HepG2 (cell line): ENCODE measurements around the gene HCK. TPM values are rescaled to one million over a fixed set of nuclear protein-coding genes. Genes with fewer than 3 reads are reported as not detected.
A peak's percentile ranks its signal among the peaks of the same experiment; 100 is the strongest.

ENCODE experiments used
- ATAC-seq: fragments of 200-7000 bp; cut with Tn5 transposase; 3 replicates; pipeline ENCODE4 v1.9.1; 2020; ENCODE audit warnings: mild to moderate bottlenecking, moderate library complexity
- BruUV-seq: library from RNA; stranded (reverse); fragments of 400-500 nt; replicated peaks from 2 replicates; lab custom pipeline; 2021; lab: Mats Ljungman, UMichigan
- CTCF ChIA-PET: fragments of 300-600 bp; formaldehyde crosslinking; extraction: SDS; loops from one replicate; lab custom pipeline; 2021; ENCODE audit warnings: low total read pairs, inconsistent platforms, low intra/inter-chr PET ratio; lab: Yijun Ruan, JAX
- POLR2A ChIA-PET: fragments of 350-600 bp; sonication (Branson Sonifier 250); formaldehyde crosslinking; loops from one replicate; lab custom pipeline; 2020; ENCODE audit warnings: antibody characterized with exemption, inconsistent platforms; lab: Yijun Ruan, JAX
- DNase-seq: peaks from one replicate; pipeline ENCODE4 v3.0.0-alpha.2; 2015; ENCODE audit warnings: low spot score
- FAIRE-seq: peaks from 3 replicates; lab custom pipeline; 2011; peaks lifted over from hg19 to GRCh38; lab: Jason Lieb, UNC
- H2AFZ ChIP-seq: one replicate; pipeline ENCODE4 v1.6.1; 2011; ENCODE audit warnings: low read length, inconsistent platforms
- H3K27ac ChIP-seq: fragments of 300-600 bp; 3 replicates; pipeline ENCODE4 v1.8.0; 2011; ENCODE audit warnings: mixed run types, mild to moderate bottlenecking, mixed read lengths, low read length, inconsistent platforms; ENCODE audit not compliant: insufficient read depth; ENCODE audit errors: extremely low read length
- H3K27me3 ChIP-seq, 2 experiments: fragments of 200-600 bp in 1 of 2; 2 replicates in 1 of 2; 3 replicates in 1 of 2; pipeline versions ENCODE4 v1.6.0 to v1.8.0; 2011; ENCODE audit warnings: low read length in 2 of 2, mild to moderate bottlenecking in 2 of 2, moderate library complexity in 2 of 2, inconsistent platforms in 1 of 2; ENCODE audit not compliant: insufficient read depth in 2 of 2, control insufficient read depth in 1 of 2
- H3K36me3 ChIP-seq, 2 experiments: fragments of 200-600 bp in 1 of 2; replicated peaks in 1 of 2; 2 replicates in 1 of 2; 3 replicates in 1 of 2; pipeline versions ENCODE4 v1.5.1 to v1.8.0; 2011; ENCODE audit warnings: low read length in 2 of 2, inconsistent platforms in 1 of 2; ENCODE audit not compliant: insufficient read depth in 2 of 2, control insufficient read depth in 1 of 2
- H3K4me1 ChIP-seq: 2 replicates; pipeline ENCODE4 v1.5.1; 2012; ENCODE audit warnings: low read length, inconsistent platforms; ENCODE audit not compliant: insufficient read depth
- H3K4me2 ChIP-seq: 2 replicates; pipeline ENCODE4 v1.6.0; 2011; ENCODE audit warnings: low read depth, low read length, inconsistent platforms
- H3K4me3 ChIP-seq, 3 experiments: fragments of 200-600 bp in 1 of 3; sonication (generic), shearing (Covaris generic) in 1 of 3; replicated peaks in 1 of 3; 2 replicates each; pipeline ENCODE4 v1.5.1; 2011 to 2016; ENCODE audit warnings: low read length in 3 of 3, inconsistent platforms in 2 of 3, low read depth in 2 of 3, mild to moderate bottlenecking in 2 of 3, control low read depth in 1 of 3, mixed read lengths in 1 of 3; ENCODE audit not compliant: insufficient read depth in 1 of 3
- H3K79me2 ChIP-seq: one replicate; pipeline ENCODE4 v1.6.1; 2011; ENCODE audit warnings: low read length, inconsistent platforms; ENCODE audit not compliant: insufficient read depth
- H3K9ac ChIP-seq: 2 replicates; pipeline ENCODE4 v1.6.0; 2011; ENCODE audit warnings: mild to moderate bottlenecking, low read depth, low read length, inconsistent platforms; ENCODE audit not compliant: insufficient read depth
- H3K9me3 ChIP-seq: 2 replicates; pipeline ENCODE4 v1.5.1; 2012; ENCODE audit warnings: mild to moderate bottlenecking, low read length
- H4K20me1 ChIP-seq: 2 replicates; pipeline ENCODE4 v1.6.0; 2011; ENCODE audit warnings: inconsistent platforms, mild to moderate bottlenecking, low read length, moderate library complexity; ENCODE audit not compliant: insufficient read depth
- AHDC1 ChIP-seq: sonication (generic); formaldehyde crosslinking; IDR thresholded peaks from 2 replicates; pipeline ENCODE4 v1.5.1; 2020; ENCODE audit warnings: mild to moderate bottlenecking, missing genetic modification reagents, borderline replicate concordance
- MAFK ChIP-seq, 2 experiments: IDR thresholded peaks in 1 of 2; conservative IDR thresholded peaks in 1 of 2; 2 replicates each; pipeline ENCODE4 v1.6.1; 2011; ENCODE audit warnings: improper control_type of control experiment in 2 of 2, low read length in 2 of 2
- MXD3 ChIP-seq: IDR thresholded peaks from 2 replicates; pipeline ENCODE4 v1.6.1; 2016; ENCODE audit warnings: mild to moderate bottlenecking, missing biosample characterization, missing genetic modification reagents
- SOX13 ChIP-seq, 3 experiments: fragments of 450-650 bp in 1 of 3; sonication (generic) in 1 of 3; formaldehyde crosslinking in 1 of 3; IDR thresholded peaks in 2 of 3; conservative IDR thresholded peaks in 1 of 3; 2 replicates each; pipeline versions ENCODE4 v1.5.0 to v1.6.1; 2016 to 2020; ENCODE audit warnings: antibody characterized with exemption in 1 of 3, mild to moderate bottlenecking in 1 of 3, missing compliant biosample characterization in 1 of 3, missing genetic modification reagents in 1 of 3, moderate library complexity in 1 of 3
- TSC22D2 ChIP-seq: sonication (generic); formaldehyde crosslinking; IDR thresholded peaks from 2 replicates; pipeline ENCODE4 v1.5.1; 2020; ENCODE audit warnings: missing genetic modification reagents, mild to moderate bottlenecking, borderline replicate concordance
- ZNF746 ChIP-seq: sonication (generic); formaldehyde crosslinking; IDR thresholded peaks from 2 replicates; pipeline ENCODE4 v1.8.0; 2022; ENCODE audit warnings: mild to moderate bottlenecking, missing genetic modification reagents
- WGBS: methylation state at CpG from one replicate; pipeline ENCODE4 v1.1.6; 2017; ENCODE audit warnings: low lambda C conversion rate; 5-methylcytosine and 5-hydroxymethylcytosine counted together
- in situ Hi-C: cut with HindIII; loops from 2 replicates; pipeline ENCODE4 v1.10.0; 2017; ENCODE audit warnings: low pct_unique_long_range_greater_than_20kb; ENCODE audit not compliant: extremely low pct_ligation_motif_present
- intact Hi-C: fragments of 100-400 bp; cut with micrococcal nuclease; formaldehyde crosslinking; loops from one replicate; pipeline ENCODE4 v1.10.0; 2022; ENCODE audit not compliant: unreplicated experiment
- polyA plus RNA-seq, 8 experiments: library from polyadenylated mRNA; depleted of rRNA in 3 of 8; stranded (reverse) in 7 of 8; unstranded in 1 of 8; fragments of >200 nt; fragmentation: Illumina TruSeq in 4 of 8; extraction: Trizol in 4 of 8; gene quantifications; 2 replicates each; pipeline versions ENCODE4 v1.2.1 to v1.2.3, GENCODE V29; 2011 to 2016; ENCODE audit warnings: low read depth in 4 of 8, missing spikeins in 1 of 8, mixed read lengths in 1 of 8; ENCODE audit not compliant: insufficient read depth in 1 of 8
- total RNA-seq, 5 experiments: library from RNA; depleted of rRNA; stranded (reverse); fragments of >200 nt; fragmentation: Illumina TruSeq; extraction: Trizol; gene quantifications; 2 replicates each; pipeline ENCODE4 v1.2.3, GENCODE V29; 2016; ENCODE audit warnings: low read depth in 1 of 5
- TF ChIP-seq, protein P1 (sequence below), 2 experiments: sonication (generic) in 1 of 2; formaldehyde crosslinking in 1 of 2; IDR thresholded peaks; 2 replicates each; pipeline versions ENCODE4 v1.5.1 to v1.6.1; 2011 to 2020; ENCODE audit warnings: borderline replicate concordance in 1 of 2, low read depth in 1 of 2, low read length in 1 of 2, mild to moderate bottlenecking in 1 of 2, missing genetic modification reagents in 1 of 2, moderate library complexity in 1 of 2
- TF ChIP-seq, protein P2 (sequence below): IDR thresholded peaks from 2 replicates; pipeline ENCODE4 v1.6.1; 2012; ENCODE audit warnings: inconsistent platforms
- TF ChIP-seq, protein P3 (sequence below): fragments of 450-650 bp; IDR thresholded peaks from 2 replicates; pipeline ENCODE4 v1.6.1; 2016

HCK gene
- total and polyA plus RNA-seq, 2 of the 13 experiments (the other 11 are each of a cell fraction or from before 2014, with no cell fraction given): 0.04 TPM; not detected in 1

DNA sequence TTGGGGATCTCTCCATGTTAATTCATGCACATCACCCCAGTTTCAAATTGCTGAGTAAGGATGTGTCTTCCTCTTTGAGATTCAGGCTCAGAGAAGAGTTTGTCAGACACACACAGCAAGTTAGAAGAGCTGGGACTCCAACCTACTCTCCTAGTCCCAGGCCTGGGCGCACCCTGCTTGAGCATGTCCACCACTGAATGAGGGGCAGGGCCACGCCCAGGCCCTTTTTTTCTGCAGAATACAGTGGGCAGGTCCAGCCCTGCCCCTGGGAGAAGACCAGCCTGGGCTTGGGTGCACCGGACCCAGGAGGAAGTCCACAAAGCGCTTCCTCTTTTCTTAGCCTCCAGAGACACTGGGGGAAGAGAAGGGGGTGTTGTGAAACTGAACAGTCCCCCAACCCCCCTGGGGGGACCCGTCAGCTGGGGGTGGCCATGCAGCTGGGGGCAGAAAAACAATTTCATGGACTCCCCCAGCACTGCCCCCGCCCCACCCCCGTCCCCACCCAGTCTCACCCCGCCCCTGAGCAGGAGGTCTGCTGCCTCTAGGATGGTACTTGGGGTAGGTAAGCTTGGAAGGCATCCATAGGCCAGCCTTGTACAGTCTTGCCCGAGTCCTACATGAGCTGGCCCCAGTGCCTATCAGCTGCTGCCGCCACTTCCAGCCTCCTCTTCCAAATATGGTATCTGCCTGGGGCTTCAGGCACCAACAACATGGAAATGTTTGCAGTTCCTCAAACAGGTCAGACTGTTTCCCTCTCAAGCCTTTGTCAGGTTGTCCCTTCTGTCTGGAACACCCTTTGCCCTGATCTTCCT lies 11.7 kb upstream of the HCK start (continued):
- no peak for TF ChIP-seq AHDC1 (CRISPR knock-in tag)
- no peak for TF ChIP-seq TSC22D2 (CRISPR knock-in tag)
- peak; percentile 43 to 74; a peak in 3 of 4 replicates for TF ChIP-seq MAFK (conservative IDR thresholded peaks at IDR 0.05 in 1 of 2, IDR thresholded peaks at IDR 0.05 in 1 of 2; ENCODE audit: low read length in 2 of 2)

DNA sequence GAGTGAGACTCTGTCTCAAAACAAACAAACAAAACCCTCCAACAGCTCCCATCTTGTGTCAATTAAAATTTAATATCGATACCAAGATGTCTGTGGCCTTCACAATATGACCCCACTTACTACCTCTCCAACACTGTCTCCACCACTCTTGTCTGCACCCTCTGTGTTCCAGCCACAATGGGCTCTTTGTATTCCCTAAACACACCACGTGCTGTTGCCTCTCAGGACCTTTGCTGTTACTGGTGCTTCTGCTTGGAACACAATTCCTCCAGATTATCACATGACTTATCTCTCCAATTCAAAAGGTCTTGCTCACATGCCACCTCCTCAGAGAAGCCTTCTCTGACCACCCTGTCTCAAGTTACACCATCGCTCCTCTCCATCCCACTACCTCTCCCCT lies 6.0 kb upstream of the HCK start:
- whole genome bisulfite sequencing: 6% methylated on average over 3 of the region's 3 CpGs
- Histone ChIP-seq H4K20me1 (no peaks in the 10 kb centered on the region), H2AFZ (no peak overlapping the region), H3K27ac (no peak overlapping the region), H3K9ac (no peak overlapping the region), H3K79me2 (no peaks in the 10 kb centered on the region), H3K4me1 (peaks cover 10% of the 10 kb centered on the region), H3K4me2 (no peak overlapping the region), H3K4me3 (no peak overlapping the region), H3K36me3 (no peaks in the 10 kb centered on the region), H3K27me3 (peaks cover 2 to 29% of the 10 kb centered on the region in 2 experiments; a peak in 4 of 5 replicates), H3K9me3 (no peaks in the 10 kb centered on the region)
- FAIRE-seq (no peak), ATAC-seq (peak; percentile 70), DNase-seq (peak; percentile 43)
- intact Hi-C loops: no loop called here
- POLR2A ChIA-PET: no interaction called here
- in situ Hi-C loops: no loop called here
- no TSS peak for BruUV-seq
- CTCF ChIA-PET: no interaction called here
- TF ChIP-seq ZNF746 (no peak), MXD3 (CRISPR knock-in tag) (no peak), SOX13 (IDR thresholded peaks at IDR 0.05) (no peak), SOX13 (CRISPR knock-in tag; conservative IDR thresholded peaks at IDR 0.05 in 1 of 2, IDR thresholded peaks at IDR 0.05 in 1 of 2) (0 out of 4 replicates have a peak, but pooled peaks of 1 of the 2 experiments have one; percentile 38)
- TF ChIP-seq, protein P1, sequence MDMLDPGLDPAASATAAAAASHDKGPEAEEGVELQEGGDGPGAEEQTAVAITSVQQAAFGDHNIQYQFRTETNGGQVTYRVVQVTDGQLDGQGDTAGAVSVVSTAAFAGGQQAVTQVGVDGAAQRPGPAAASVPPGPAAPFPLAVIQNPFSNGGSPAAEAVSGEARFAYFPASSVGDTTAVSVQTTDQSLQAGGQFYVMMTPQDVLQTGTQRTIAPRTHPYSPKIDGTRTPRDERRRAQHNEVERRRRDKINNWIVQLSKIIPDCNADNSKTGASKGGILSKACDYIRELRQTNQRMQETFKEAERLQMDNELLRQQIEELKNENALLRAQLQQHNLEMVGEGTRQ (IDR thresholded peaks at IDR 0.05; ENCODE audit: low read depth, low read length): peak; percentile 83
- TF ChIP-seq, protein P1 (CRISPR knock-in tag; IDR thresholded peaks at IDR 0.05; ENCODE audit: borderline replicate concordance): no peak
- TF ChIP-seq, protein P2, sequence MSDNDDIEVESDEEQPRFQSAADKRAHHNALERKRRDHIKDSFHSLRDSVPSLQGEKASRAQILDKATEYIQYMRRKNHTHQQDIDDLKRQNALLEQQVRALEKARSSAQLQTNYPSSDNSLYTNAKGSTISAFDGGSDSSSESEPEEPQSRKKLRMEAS: 0 out of 2 replicates have a peak, but pooled peaks have one; percentile 43
- TF ChIP-seq, protein P3, sequence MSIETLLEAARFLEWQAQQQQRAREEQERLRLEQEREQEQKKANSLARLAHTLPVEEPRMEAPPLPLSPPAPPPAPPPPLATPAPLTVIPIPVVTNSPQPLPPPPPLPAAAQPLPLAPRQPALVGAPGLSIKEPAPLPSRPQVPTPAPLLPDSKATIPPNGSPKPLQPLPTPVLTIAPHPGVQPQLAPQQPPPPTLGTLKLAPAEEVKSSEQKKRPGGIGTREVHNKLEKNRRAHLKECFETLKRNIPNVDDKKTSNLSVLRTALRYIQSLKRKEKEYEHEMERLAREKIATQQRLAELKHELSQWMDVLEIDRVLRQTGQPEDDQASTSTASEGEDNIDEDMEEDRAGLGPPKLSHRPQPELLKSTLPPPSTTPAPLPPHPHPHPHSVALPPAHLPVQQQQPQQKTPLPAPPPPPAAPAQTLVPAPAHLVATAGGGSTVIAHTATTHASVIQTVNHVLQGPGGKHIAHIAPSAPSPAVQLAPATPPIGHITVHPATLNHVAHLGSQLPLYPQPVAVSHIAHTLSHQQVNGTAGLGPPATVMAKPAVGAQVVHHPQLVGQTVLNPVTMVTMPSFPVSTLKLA: peak; percentile 59
